A549 treated with ZK216348 at 1 μM for 4 hours (cell line): ENCODE data around the gene DCAF6. TPM values are rescaled to one million over a fixed set of nuclear protein-coding genes. Genes with fewer than 3 reads are reported as not detected.

ENCODE experiments used
- total RNA-seq: library from RNA; stranded (reverse); fragments of 200-300 nt; extraction: Qiagen RNA extraction; gene quantifications from 5 replicates; pipeline ENCODE4 v1.2.3, GENCODE V29; 2022; ENCODE audit warnings: low read depth

Gene DCAF6
- 22.1 to 33.6 TPM (median 25.3 TPM) in 5 replicates for total RNA-seq

DNA sequence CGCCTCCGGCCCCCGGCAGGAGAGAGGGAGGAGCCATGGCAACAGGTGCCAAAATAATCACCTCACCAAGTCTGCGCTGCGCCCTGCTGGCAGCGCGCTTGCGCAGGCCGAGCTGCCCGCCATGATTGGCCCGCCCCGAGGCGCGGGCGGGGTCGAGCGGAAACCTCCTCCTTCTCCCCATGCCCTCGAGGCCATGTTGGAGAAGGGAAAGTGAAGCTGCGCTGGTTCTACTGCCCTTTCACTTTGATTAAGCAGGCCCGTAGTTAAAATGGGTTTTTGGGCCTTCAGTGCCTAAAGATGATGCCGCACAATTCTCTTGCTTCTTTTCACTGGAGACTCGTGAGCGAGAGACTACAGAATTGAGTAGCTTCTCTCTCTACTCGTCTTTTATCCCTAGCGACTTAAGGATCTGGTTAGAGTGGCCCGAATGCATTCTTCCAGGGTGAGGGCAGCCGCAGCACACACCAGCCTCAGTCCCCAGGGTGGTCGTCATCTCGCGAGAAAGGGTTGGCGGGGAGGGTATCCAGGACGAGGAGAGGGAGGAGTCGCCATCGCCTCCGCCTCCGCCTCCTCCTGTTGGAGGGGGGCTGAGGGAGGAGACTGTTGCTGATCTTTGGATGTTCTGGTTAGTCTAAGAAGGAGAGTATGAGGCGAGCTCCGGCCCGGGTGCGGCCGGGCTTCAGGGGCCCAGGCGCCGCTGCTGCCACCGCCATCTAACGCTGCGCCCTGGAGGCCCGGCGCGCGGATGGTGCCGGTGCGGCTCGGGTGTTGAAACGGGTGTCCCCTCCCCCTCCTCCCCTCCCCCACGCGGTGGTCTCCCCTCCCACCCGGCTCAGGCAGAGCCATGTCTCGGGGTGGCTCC lies at the start of gene DCAF6:
TSS of gene DCAF6 (plus strand) at position 616 of the 862 bp plus-strand sequence. CDS start at position 845, 229 bp downstream.

GRCh38 chr1:167913895-167914496 lies 22.5 kb upstream of the DCAF6 start, which contains the start of gene ADCY10:
Gene ADCY10, minus strand, starts transcription at chr1:167914134. Its CDS starts 8,994 bp downstream, at chr1:167905140.

DNA sequence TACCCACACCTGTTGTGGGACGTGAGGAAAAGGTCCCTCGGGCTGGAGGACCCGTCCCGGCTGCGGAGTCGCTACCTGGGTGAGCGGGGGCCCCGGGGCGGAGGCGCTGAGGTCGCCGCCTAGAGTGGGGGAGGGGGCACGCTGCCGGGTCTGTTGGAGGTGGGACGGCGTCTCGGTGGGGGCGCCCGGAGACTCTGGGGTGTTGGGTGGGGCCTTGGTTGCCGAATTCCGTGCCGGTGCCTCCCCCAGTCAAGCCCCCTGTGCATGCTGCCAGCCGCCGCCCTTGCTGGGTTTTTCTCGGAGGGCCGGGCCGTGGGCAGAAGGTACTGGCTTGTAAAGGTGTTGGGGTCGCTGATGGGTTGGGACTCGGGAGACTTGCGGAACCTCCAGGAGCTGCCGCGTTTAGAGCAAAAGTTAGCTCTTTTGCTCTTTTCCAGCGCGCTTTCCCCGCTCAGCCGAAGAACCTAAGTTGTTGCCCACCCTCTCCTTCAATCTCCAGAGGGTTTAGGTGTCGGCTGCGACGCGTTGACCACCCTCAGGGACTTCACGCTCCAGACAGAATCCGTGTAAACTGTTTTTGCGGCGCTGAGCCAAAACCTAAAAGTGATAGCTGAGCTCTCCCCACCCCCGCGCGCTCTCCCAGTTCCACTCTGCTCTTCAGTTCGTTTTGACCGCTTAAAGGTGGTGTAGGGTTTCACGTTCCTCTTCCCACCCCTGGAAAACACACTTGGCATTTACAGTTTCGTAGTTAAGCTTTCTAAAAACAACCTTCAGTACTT lies 636 bp downstream of the DCAF6 start, which contains the start of gene MPC2:
TSS of gene MPC2 (minus strand) at position 143 of the 779 bp plus-strand sequence. CDS start 1,231 bp downstream, outside the sequence.

Other genes with a start within 250 kb of the DCAF6 start
- gene MPZL1, start 214.7 kb upstream of the DCAF6 start, total RNA-seq = 79.4 to 133 TPM (median 117 TPM) in 5 replicates
- gene ADCY10, start 22.5 kb upstream of the DCAF6 start, total RNA-seq = 0.02 to 0.40 TPM (median 0.25 TPM) in 4 of 5 replicates, not detected in the other
- 58.6 to 74.3 TPM (median 67.2 TPM) in 5 replicates for gene MPC2, start 389 bp downstream of the DCAF6 start, total RNA-seq
- 8.7 to 21.3 TPM (median 16.4 TPM) in 5 replicates for gene GPR161, start 200.2 kb downstream of the DCAF6 start, total RNA-seq
- 25.6 to 43.3 TPM (median 30.4 TPM) in 5 replicates for gene TIPRL, start 242.3 kb downstream of the DCAF6 start, total RNA-seq